Measurements from ENCODE around the gene UBL5.

UBL5 gene

DNA sequence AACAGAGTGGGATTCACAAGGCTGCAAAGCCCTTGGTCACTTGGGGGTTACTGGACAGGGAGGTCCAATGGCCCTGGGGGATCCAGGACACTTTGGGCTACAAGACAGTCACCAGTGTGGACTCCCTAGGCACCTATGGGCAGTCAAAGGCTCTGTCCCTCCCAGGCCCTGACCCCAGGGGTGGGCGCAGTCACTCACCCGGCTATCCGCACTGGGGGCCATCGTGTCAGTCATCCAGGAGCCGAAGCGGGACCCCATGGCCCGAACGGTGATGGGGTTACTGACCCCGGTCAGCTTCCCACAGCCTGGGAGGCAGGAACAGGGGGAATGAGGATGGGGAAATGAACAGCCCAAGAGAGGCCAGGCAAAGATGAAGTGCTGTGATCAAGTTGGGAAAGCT lies 28.9 kb downstream of the UBL5 start:
- DNase-seq: no peak

DNA sequence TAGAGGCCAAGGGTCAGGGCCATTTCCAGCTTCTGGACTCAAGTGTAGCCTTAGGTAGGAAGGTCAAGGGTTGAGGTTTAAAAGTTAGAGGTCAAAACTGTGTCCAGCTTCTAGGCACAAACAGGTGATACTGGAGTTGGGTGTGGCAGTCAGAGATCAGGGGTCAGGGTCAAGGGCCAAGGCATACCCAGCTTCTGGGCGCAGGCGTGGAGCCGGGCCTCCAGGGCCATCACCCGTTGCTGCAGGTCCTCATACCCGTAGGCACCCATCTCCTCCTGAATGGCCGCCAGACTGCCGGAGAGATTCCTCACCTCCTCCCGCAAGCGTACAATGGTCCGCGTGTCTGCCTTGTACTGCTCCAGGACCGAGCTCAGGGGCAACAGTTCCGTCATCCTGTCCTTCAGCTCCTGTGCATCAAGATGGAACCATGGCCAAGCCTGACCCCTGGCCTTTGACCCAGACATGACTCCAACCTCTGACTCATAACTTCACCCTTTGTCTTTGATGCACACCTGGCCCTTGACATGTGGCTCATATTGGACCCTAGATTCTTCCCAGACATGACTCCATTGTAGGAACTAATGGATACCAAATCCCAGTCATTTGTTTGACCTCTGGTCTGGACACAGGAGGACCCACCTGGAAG lies 29.5 kb downstream of the UBL5 start:
- no peak for DNase-seq

GRCh38 chr19:9857920-9858746 lies 30.4 kb downstream of the UBL5 start:
- DNase-seq: no peak

- DNase-seq: no peak
These were observed 31.0 kb downstream of the UBL5 start for GRCh38 chr19:9858766-9859165.

DNA sequence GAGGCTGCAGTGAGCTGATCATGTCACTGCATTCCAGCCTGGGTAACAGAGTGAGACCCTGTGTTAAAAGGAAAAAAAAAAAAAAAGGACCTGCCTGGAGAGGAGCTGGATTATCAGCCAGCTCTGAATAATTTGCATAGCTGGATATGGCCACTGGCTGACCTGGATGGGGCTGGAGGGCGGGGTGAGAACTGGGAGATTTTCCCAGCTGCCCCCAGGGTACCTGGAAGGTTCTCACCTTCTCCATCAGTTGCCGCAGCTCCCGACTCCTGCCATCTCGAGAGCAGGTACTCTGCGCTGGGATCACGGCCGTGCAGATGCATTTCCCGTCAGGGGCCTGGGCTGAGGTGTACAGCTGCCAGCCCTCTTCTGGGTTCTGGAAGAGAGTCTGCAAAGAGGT lies 32.7 kb downstream of the UBL5 start:
- no peak for DNase-seq

DNA sequence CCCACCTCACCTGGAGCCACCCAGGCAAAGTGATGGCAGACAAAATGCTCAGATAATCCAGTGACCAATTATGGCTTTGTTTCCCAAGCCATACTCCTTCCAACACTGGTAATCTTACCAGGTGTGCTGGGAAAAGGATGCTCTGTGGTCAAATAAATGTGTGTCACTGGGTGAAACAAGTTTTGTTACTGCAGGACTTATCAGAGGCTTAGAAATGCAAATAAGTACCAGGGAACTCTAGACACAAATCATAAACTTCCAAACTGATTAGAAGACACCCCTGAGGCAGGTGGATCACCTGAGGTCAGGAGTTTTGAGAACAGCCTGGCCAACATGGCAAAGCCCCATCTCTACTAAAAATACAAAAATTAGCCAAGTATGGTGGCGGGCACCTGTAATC lies 33.8 kb downstream of the UBL5 start:
- DNase-seq: no peak

- DNase-seq: no peak
These were observed 35.2 kb downstream of the UBL5 start for GRCh38 chr19:9862938-9863337.

DNA sequence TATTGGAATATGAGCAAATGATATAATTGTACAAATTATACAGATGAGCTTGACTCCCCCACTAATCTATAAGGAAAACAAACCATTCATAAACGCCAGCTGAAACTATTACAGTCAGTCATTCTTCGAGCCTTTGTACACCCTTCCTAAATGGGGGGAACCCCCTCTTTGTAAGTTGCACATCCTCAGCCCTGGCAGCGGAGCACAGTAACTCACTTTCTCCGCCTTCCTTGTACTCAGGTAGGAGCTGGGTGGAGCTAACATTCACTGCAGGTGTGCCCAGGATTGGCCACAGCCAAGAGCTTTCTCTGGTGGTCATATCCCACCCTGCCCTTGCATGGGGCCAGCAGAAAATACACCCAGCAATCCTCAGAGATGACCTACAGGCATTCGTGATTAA lies 36.0 kb downstream of the UBL5 start:
- no peak for DNase-seq

- DNase-seq: peak; percentile 11
These were observed 38.2 kb downstream of the UBL5 start for GRCh38 chr19:9865732-9866501.

- no peak for DNase-seq
These were observed 41.4 kb downstream of the UBL5 start for GRCh38 chr19:9868983-9869617.

DNA sequence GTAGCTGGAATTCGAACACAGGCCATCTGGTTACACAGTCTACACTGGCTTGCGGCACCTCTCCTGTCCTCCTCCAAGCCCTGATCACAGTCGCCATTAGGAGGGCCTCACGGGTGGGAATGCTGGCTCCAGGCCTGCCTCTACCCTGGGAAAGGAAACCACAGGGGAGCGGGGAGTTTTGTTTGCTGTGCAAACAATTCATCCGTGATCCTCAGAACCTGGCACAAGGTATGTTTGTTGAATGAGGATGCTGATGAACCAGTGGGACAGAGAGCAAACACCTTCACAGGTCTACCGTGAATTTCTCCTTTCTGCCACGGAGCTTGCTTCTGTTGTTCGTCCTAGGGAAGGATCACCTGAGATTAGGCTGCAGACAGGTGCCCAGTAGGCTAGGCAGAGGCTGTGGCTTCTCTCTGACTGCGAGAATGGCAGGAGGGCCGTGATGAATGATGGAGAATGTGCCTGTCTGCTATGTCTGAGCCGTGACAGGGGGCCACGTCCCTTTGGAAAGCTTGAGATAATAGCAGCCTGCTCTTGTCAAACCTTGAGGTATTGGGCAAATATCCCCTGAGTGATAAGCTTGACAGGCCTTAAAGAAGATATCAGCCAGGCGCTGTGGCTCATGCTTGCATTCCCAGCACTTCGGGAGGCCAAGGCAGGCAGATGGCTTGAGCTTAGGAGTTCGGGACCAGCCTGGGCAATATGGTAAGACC lies 44.1 kb downstream of the UBL5 start:
- DNase-seq: no peak

DNA sequence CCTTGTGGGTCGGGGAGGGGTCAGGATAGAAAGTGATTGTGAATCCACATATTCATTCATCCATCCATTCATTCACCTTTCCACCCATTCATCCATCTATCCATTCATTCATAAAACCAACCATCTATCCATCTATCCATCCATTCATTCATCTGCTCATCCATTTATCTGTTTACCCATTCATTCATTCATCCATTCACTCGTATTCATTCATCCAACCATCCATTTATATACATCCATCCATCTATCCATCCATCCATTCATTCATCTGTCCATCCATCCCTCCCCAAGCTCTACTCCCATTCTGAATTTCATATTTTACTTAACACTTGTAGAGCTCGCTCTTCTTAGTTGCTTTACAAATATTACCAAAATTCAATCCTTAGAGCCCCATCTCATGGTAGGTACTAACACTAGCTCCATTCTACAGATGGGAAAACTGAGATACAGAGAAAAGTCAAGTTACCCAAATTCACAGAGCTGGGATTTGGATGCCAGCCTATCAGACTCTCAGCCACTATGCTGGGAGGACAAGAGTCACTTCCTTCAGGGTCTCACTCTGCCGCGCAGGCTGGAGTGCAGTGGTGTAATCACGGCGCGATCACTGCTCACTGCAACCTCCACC lies 45.0 kb downstream of the UBL5 start:
- no peak for DNase-seq

DNA sequence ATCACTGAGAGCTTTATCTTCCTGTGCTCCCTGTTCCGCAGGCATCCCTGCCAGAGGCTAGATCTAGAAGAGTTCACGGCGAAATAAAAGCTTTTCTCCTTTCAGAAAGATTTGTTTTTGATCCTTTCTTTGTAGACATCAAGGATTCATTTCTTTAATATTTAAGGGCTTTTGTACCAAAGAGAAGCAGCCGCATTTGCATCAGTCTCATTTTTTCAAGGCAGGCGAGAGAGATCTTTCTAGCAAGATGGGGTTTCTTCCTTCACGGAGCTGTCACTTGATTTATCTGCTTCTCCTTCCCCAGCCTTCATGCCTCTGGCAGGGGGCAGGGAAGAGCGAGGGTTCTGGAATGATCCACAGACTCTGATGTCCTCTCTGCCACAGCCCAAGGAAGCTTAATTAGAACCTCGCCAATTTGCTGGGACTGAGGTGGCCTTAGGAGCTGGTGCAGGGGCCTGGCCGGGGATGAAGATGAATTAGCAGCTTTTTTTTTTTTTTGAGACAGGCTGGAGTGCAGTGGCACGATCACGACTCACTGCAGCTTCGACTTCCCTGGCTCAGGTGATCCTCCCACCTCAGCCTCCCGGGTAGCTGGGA lies 47.4 kb downstream of the UBL5 start:
- DNase-seq: no peak

DNA sequence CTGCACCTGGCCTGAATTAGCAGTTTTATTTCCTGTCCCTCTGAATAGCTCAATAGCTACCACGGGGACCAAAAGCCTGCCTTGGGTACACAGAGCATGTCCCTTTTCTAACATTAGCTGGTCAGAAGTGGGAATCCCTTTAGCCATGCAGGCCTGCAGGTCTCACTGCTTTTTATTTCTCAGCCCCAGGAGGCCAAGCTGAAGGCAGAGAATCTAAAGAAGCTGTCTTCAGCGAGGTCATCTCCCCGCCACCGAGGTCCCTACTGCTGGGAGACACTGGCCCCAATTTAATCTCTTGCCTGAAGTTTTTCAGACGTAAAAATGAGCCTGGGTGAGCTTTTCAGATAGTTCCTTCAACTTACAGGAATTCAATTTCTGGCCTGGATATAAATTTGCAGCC lies 48.1 kb downstream of the UBL5 start:
- DNase-seq: no peak

DNA sequence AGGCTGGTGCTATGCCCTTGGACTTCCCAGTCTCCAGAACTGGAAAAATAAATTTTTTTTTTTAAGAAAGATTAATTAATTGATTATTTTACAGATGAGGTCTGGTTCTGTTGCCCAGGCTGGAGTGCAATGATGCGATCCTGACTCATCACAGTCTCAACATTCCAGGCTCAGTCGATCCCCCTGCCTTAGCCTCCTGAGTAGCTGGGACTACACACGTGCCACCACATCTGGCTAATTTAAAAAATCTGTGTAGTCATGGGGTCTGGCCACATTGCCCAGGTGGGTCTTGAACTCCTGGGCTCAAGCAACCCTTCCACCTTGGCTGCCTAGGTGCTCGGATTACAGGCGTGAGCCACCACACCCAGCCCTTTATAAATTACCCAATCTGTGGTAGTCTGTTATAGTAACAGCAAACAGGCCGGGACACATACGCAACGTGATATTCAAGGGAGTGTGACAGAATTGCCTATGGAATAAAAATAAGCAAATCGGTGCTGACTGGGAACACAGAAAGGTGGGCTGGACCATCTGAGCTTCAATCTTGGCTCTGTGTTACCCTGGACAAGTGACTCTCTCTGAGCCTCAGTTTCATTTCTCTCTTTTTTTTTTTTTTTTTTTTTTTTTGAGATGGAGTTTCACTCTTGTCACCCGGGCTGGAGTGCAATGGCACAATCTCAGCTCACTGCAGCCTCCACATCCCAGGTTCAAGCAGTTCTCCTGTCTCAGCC lies 50.2 kb downstream of the UBL5 start:
- DNase-seq: no peak

- no peak for DNase-seq
These were observed 50.9 kb downstream of the UBL5 start for GRCh38 chr19:9878511-9879196.
